ENCODE measurements around the gene USP40.
"Not testable (repeated sequence)": the region's sequence is repeated elsewhere in the genome, so short reads cannot be mapped to it uniquely, and the experiment has no call there.

- not testable (repeated sequence) for TF ChIP-seq CTCF (conservative IDR thresholded peaks at IDR 0.05; ENCODE audit: low read length); EZH2phosphoT487 (IDR thresholded peaks at IDR 0.05; ENCODE audit: borderline replicate concordance, low read depth, low read length)
Measured at GRCh38 chr2:233577341-233577740, 10.8 kb upstream of the USP40 start.
